ENCODE measurements around the gene TCP11L2. TPM values are rescaled to one million over a fixed set of nuclear protein-coding genes. Genes with fewer than 3 reads are reported as not detected.

TCP11L2 gene
- total and polyA plus RNA-seq, 2 of the 8 experiments (the other 6 are each of a cell fraction or from before 2014, with no cell fraction given) = 2.1 to 7.1 TPM

- Histone ChIP-seq H3K9me3 (ENCODE audit: insufficient read depth in 2 of 2, low read depth in 1 of 2, low read length in 1 of 2) (no peaks in the 10 kb centered on the region), H3K27ac (ENCODE audit: low read depth, low read length) (no peak overlapping the region), H3K36me3 (ENCODE audit: control insufficient read depth in 2 of 4, insufficient read depth in 4 of 4, low read length in 3 of 4) (no peaks in the 10 kb centered on the region), H3K23me2 (ENCODE audit: low read depth, low read length) (no peaks in the 10 kb centered on the region), H4K8ac (ENCODE audit: extremely low read depth, insufficient read depth, low read length) (no peak overlapping the region), H2AK5ac (ENCODE audit: low read depth, low read length) (no peak overlapping the region), H3K4me3 (ENCODE audit: extremely low read depth in 1 of 4, insufficient read depth in 2 of 4, low read depth in 3 of 4, low read length in 4 of 4) (no peak overlapping the region), H3K4ac (replicated peaks; ENCODE audit: insufficient read length, low read depth, low read length) (no peak overlapping the region), H2BK5ac (ENCODE audit: low read depth, low read length) (no peak overlapping the region), H3K56ac (replicated peaks; ENCODE audit: insufficient read length, low read depth, low read length) (no peak overlapping the region), H2BK20ac (ENCODE audit: low read length) (no peak overlapping the region), H3K9ac (replicated peaks in 1 of 4; ENCODE audit: extremely low read depth in 1 of 4, low read depth in 3 of 4, low read length in 3 of 4) (no peak overlapping the region), H4K20me1 (replicated peaks in 1 of 2; ENCODE audit: control insufficient read depth in 1 of 2, insufficient read depth in 2 of 2, low read length in 2 of 2) (no peaks in the 10 kb centered on the region), H3K27me3 (replicated peaks in 1 of 4; ENCODE audit: control insufficient read depth in 3 of 4, extremely low read depth in 1 of 4, insufficient read depth in 3 of 4, low read length in 3 of 4) (no peaks in the 10 kb centered on the region), H4K91ac (replicated peaks; ENCODE audit: insufficient read length, low read length) (no peak overlapping the region), H2AFZ (ENCODE audit: low read length) (no peak overlapping the region), H3K4me1 (replicated peaks in 1 of 4; ENCODE audit: control insufficient read depth in 3 of 4, insufficient read depth in 4 of 4, low read length in 3 of 4) (no peaks in the 10 kb centered on the region), H4K5ac (ENCODE audit: insufficient read length, low read depth, low read length) (no peak overlapping the region), H3K18ac (ENCODE audit: extremely low read depth, low read length) (no peak overlapping the region), H2BK15ac (ENCODE audit: low read length) (no peak overlapping the region), H2BK120ac (replicated peaks; ENCODE audit: low read depth, low read length) (no peak overlapping the region), H3K14ac (ENCODE audit: insufficient read length) (no peak overlapping the region), H3K4me2 (ENCODE audit: insufficient read depth in 1 of 2, low read depth in 2 of 2, low read length in 2 of 2) (no peak overlapping the region), H3K79me1 (ENCODE audit: low read depth, low read length) (no peaks in the 10 kb centered on the region), H2BK12ac (ENCODE audit: low read depth, low read length) (no peak overlapping the region), H3K23ac (ENCODE audit: insufficient read length) (no peak overlapping the region), H3K79me2 (ENCODE audit: control insufficient read depth in 1 of 2, insufficient read depth in 2 of 2, low read length in 2 of 2) (no peaks in the 10 kb centered on the region)
- TF ChIP-seq SUZ12 (IDR thresholded peaks at IDR 0.05; ENCODE audit: low read length) (no peak), CHD2 (IDR thresholded peaks at IDR 0.05; ENCODE audit: low read length) (no peak), JUN (IDR thresholded peaks at IDR 0.05; ENCODE audit: low read depth, low read length) (no peak), JUND (IDR thresholded peaks at IDR 0.05; ENCODE audit: low read length) (no peak)
- DNase-seq (ENCODE audit: low read depth in 1 of 2, low spot score in 2 of 2) = no peak
- 91% methylated on average over 2 of the region's 2 CpGs; no CpG with 5 or more reads in 1 of the 2 experiments for WGBS, 2 experiments (ENCODE audit: extremely low coverage in 1 of 2, insufficient coverage in 1 of 2, insufficient read length in 1 of 2, insufficient replicate concordance in 2 of 2, low coverage in 1 of 2, low lambda C conversion rate in 2 of 2, missing lambda C conversion rate in 1 of 2)
- FAIRE-seq = no peak
- POLR2A ChIA-PET (ENCODE audit: partially characterized antibody) = interaction anchor here (1.3 kb wide), 1 partner anchor 43 kb away, joined by 3 read pairs; the partner anchor contains the start of gene CKAP4
- CTCF ChIA-PET (ENCODE audit: partially characterized antibody) = interaction anchor here (0.6 to 1.8 kb wide), 6 partner anchors 55 to 1562 kb away, joined by 3 to 9 read pairs (median 4); partner anchors contain the start of gene POLR3B
Measured at GRCh38 chr12:106290666-106291065, 11.9 kb upstream of the TCP11L2 start.
